ENCODE measurements around the gene ARHGAP18. TPM values are rescaled to one million over a fixed set of nuclear protein-coding genes. Genes with fewer than 3 reads are reported as not detected.

ARHGAP18 gene
- total and polyA plus RNA-seq, 5 donors = 3.0 to 6.5 (median 5.5) TPM

- Histone ChIP-seq H3K27me3 (ENCODE audit: control insufficient read depth, insufficient read depth) (no peaks in the 10 kb centered on the region), H3K4me3 (ENCODE audit: low read length) (no peak overlapping the region), H3K27ac (ENCODE audit: low read length) (no peak overlapping the region), H3K9me3 (ENCODE audit: control insufficient read depth, low read length) (no peaks in the 10 kb centered on the region), H3K4me1 (ENCODE audit: control insufficient read depth, insufficient read depth, low read length) (peaks cover 5% of the 10 kb centered on the region)
- 57% methylated on average over 1 of the region's 1 CpG for WGBS
- no peak for ATAC-seq
- DNase-seq = no peak
- intact Hi-C loops (cut with DNase I) = no loop called here
Measured at GRCh38 chr6:129678463-129678862, 31.5 kb downstream of the ARHGAP18 start.

GRCh38 chr6:129677620-129678325 lies 32.2 kb downstream of the ARHGAP18 start:
- no peak overlapping the region for H3K27ac ChIP-seq (ENCODE audit: low read length)
- no peaks in the 10 kb centered on the region for H3K9me3 ChIP-seq (ENCODE audit: control insufficient read depth, low read length)
- ATAC-seq (no peak), DNase-seq (no peak)
- H3K4me1 ChIP-seq (ENCODE audit: control insufficient read depth, insufficient read depth, low read length) = peaks cover 5% of the 10 kb centered on the region
- no peak overlapping the region for H3K4me3 ChIP-seq (ENCODE audit: low read length)
- WGBS = 82% methylated on average over 2 of the region's 2 CpGs
- intact Hi-C loops (cut with DNase I) = no loop called here
- no peaks in the 10 kb centered on the region for H3K27me3 ChIP-seq (ENCODE audit: control insufficient read depth, insufficient read depth)

GRCh38 chr6:129675669-129676472 lies 34.1 kb downstream of the ARHGAP18 start:
- intact Hi-C loops (cut with DNase I) = no loop called here
- Histone ChIP-seq H3K4me1 (ENCODE audit: control insufficient read depth, insufficient read depth, low read length) (peaks cover 2% of the 10 kb centered on the region), H3K4me3 (ENCODE audit: low read length) (no peak overlapping the region), H3K27ac (ENCODE audit: low read length) (no peak overlapping the region), H3K27me3 (ENCODE audit: control insufficient read depth, insufficient read depth) (no peaks in the 10 kb centered on the region), H3K9me3 (ENCODE audit: control insufficient read depth, low read length) (no peaks in the 10 kb centered on the region)
- DNase-seq (no peak), ATAC-seq (no peak)
- whole genome bisulfite sequencing = 88% methylated on average over 5 of the region's 5 CpGs

- DNase-seq = no peak
- no peaks in the 10 kb centered on the region for H3K9me3 ChIP-seq (ENCODE audit: control insufficient read depth, low read length)
- H3K4me1 ChIP-seq (ENCODE audit: control insufficient read depth, insufficient read depth, low read length) = no peaks in the 10 kb centered on the region
- intact Hi-C loops (cut with DNase I) = no loop called here
- no peak overlapping the region for H3K27ac ChIP-seq (ENCODE audit: low read length)
- no peak overlapping the region for H3K4me3 ChIP-seq (ENCODE audit: low read length)
- H3K27me3 ChIP-seq (ENCODE audit: control insufficient read depth, insufficient read depth) = no peaks in the 10 kb centered on the region
- no peak for ATAC-seq
Measured at GRCh38 chr6:129673748-129674147, 36.2 kb downstream of the ARHGAP18 start.

GRCh38 chr6:129672881-129673631 lies 36.9 kb downstream of the ARHGAP18 start:
- intact Hi-C loops (cut with DNase I) = no loop called here
- H3K4me3 ChIP-seq (ENCODE audit: low read length) = no peak overlapping the region
- H3K4me1 ChIP-seq (ENCODE audit: control insufficient read depth, insufficient read depth, low read length) = peaks cover 3% of the 10 kb centered on the region

GRCh38 chr6:129672341-129672682 lies 37.7 kb downstream of the ARHGAP18 start:
- H3K4me3 ChIP-seq (ENCODE audit: low read length) = no peak overlapping the region
- intact Hi-C loops (cut with DNase I) = no loop called here
- DNase-seq (no peak), ATAC-seq (peak; percentile 32 to 52)
- H3K27me3 ChIP-seq (ENCODE audit: control insufficient read depth, insufficient read depth) = no peaks in the 10 kb centered on the region
- peaks cover 4% of the 10 kb centered on the region for H3K4me1 ChIP-seq (ENCODE audit: control insufficient read depth, insufficient read depth, low read length)
- no peaks in the 10 kb centered on the region for H3K9me3 ChIP-seq (ENCODE audit: control insufficient read depth, low read length)
- H3K27ac ChIP-seq (ENCODE audit: low read length) = peak overlapping the region; percentile 9
- 72% methylated on average over 2 of the region's 2 CpGs for WGBS

More at GRCh38 chr6:129672881-129673631, 36.9 kb downstream of the ARHGAP18 start:
- H3K27me3 ChIP-seq (ENCODE audit: control insufficient read depth, insufficient read depth) = no peaks in the 10 kb centered on the region
- WGBS = 33% methylated on average over 2 of the region's 2 CpGs
- ATAC-seq = peak; percentile 54 to 74
- no peak for DNase-seq
- H3K9me3 ChIP-seq (ENCODE audit: control insufficient read depth, low read length) = no peaks in the 10 kb centered on the region
- no peak overlapping the region for H3K27ac ChIP-seq (ENCODE audit: low read length)

- Histone ChIP-seq H3K9me3 (ENCODE audit: control insufficient read depth, low read length) (no peaks in the 10 kb centered on the region), H3K4me1 (ENCODE audit: control insufficient read depth, insufficient read depth, low read length) (peaks cover 4% of the 10 kb centered on the region), H3K27me3 (ENCODE audit: control insufficient read depth, insufficient read depth) (no peaks in the 10 kb centered on the region), H3K27ac (ENCODE audit: low read length) (peak overlapping the region; percentile 9), H3K4me3 (ENCODE audit: low read length) (no peak overlapping the region)
- WGBS = 75% methylated on average over 10 of the region's 10 CpGs
- intact Hi-C loops (cut with DNase I) = no loop called here
- DNase-seq (peak in 1 of 3 donors; percentile 47), ATAC-seq (peak; percentile 63 to 67)
Measured at GRCh38 chr6:129671442-129672340, 38.3 kb downstream of the ARHGAP18 start.

GRCh38 chr6:129670634-129671033 lies 39.3 kb downstream of the ARHGAP18 start:
- H3K9me3 ChIP-seq (ENCODE audit: control insufficient read depth, low read length) = no peaks in the 10 kb centered on the region
- DNase-seq = no peak
- no peak for ATAC-seq
- no peak overlapping the region for H3K4me3 ChIP-seq (ENCODE audit: low read length)
- H3K4me1 ChIP-seq (ENCODE audit: control insufficient read depth, insufficient read depth, low read length) = peaks cover 4% of the 10 kb centered on the region
- no peaks in the 10 kb centered on the region for H3K27me3 ChIP-seq (ENCODE audit: control insufficient read depth, insufficient read depth)
- intact Hi-C loops (cut with DNase I) = no loop called here
- WGBS = 83% methylated on average over 3 of the region's 3 CpGs
- H3K27ac ChIP-seq (ENCODE audit: low read length) = no peak overlapping the region

- intact Hi-C loops (cut with DNase I) = no loop called here
- H3K27ac ChIP-seq (ENCODE audit: low read length) = no peak overlapping the region
- H3K27me3 ChIP-seq (ENCODE audit: control insufficient read depth, insufficient read depth) = no peaks in the 10 kb centered on the region
- no peak overlapping the region for H3K4me3 ChIP-seq (ENCODE audit: low read length)
- peaks cover 4% of the 10 kb centered on the region for H3K4me1 ChIP-seq (ENCODE audit: control insufficient read depth, insufficient read depth, low read length)
- ATAC-seq (no peak), DNase-seq (peak in 1 of 3 donors; percentile 44)
- H3K9me3 ChIP-seq (ENCODE audit: control insufficient read depth, low read length) = no peaks in the 10 kb centered on the region
Measured at GRCh38 chr6:129667621-129668020, 42.4 kb downstream of the ARHGAP18 start.

GRCh38 chr6:129667034-129667433 lies 42.9 kb downstream of the ARHGAP18 start:
- Histone ChIP-seq H3K27ac (ENCODE audit: low read length) (no peak overlapping the region), H3K4me1 (ENCODE audit: control insufficient read depth, insufficient read depth, low read length) (peaks cover 9% of the 10 kb centered on the region)
- intact Hi-C loops (cut with DNase I) = no loop called here

More at GRCh38 chr6:129667034-129667433, 42.9 kb downstream of the ARHGAP18 start:
- ATAC-seq = no peak
- Histone ChIP-seq H3K4me3 (ENCODE audit: low read length) (no peak overlapping the region), H3K9me3 (ENCODE audit: control insufficient read depth, low read length) (no peaks in the 10 kb centered on the region), H3K27me3 (ENCODE audit: control insufficient read depth, insufficient read depth) (no peaks in the 10 kb centered on the region)
- no peak for DNase-seq
